Tongue (tissue), 3 donors: ENCODE data around the gene CNKSR3. TPM values are rescaled to one million over a fixed set of nuclear protein-coding genes. Genes with fewer than 3 reads are reported as not detected.

Experiments used
- DNase-seq: peaks from one replicate; pipeline ENCODE4 v3.0.0-alpha.2; 2015
- small RNA-seq: library from RNA; depleted of rRNA; stranded (forward); fragments of <200 nt; gene quantifications from one replicate; pipeline ENCODE3, GENCODE V24; 2014; ENCODE audit warnings: low replicate concordance
- total RNA-seq: library from RNA; depleted of rRNA; stranded (reverse); fragments of >200 nt; gene quantifications from one replicate; pipeline ENCODE4 v1.2.3, GENCODE V29; 2014

CNKSR3 gene
- total RNA-seq, 1 donor from 2014 or later = 14.8 TPM

GRCh38 chr6:154343473-154344308 is 166.8 kb downstream of the CNKSR3 start:
- peak; percentile 45 for DNase-seq

GRCh38 chr6:154341871-154342270 is 168.6 kb downstream of the CNKSR3 start:
- no peak for DNase-seq

GRCh38 chr6:154341336-154341735 is 169.1 kb downstream of the CNKSR3 start:
- peak; percentile 15 for DNase-seq

Small RNAs within 50 kb of the gene (small RNA-seq; reads per million reads assigned to genes)
- not detected for gene AL357075.2

Other genes with a start within 250 kb of the CNKSR3 start
- gene IPCEF1, start 153.9 kb downstream of the CNKSR3 start, total RNA-seq = 1.0 TPM
- gene SCAF8, start 222.7 kb upstream of the CNKSR3 start, total RNA-seq = 60.4 TPM